Skeletal muscle tissue (tissue), 4 donors: ENCODE measurements around the gene FAM221B. TPM values are rescaled to one million over a fixed set of nuclear protein-coding genes. Genes with fewer than 3 reads are reported as not detected.

Source experiments
- H3K27ac ChIP-seq: one replicate; pipeline ENCODE4 v1.7.0; 2013; ENCODE audit warnings: mild to moderate bottlenecking, low read depth, low read length, inconsistent platforms
- H3K27me3 ChIP-seq, 3 donors: one replicate each; pipeline ENCODE4 v1.7.0; 2013; ENCODE audit warnings: low read length in 3 of 3; ENCODE audit not compliant: control insufficient read depth in 3 of 3, insufficient read depth in 3 of 3
- H3K36me3 ChIP-seq, 3 donors: one replicate each; pipeline ENCODE4 v1.7.0; 2013; ENCODE audit warnings: low read length in 3 of 3; ENCODE audit not compliant: control insufficient read depth in 3 of 3, insufficient read depth in 3 of 3
- H3K4me1 ChIP-seq, 3 donors: one replicate each; pipeline ENCODE4 v1.7.0; 2013; ENCODE audit warnings: low read length in 3 of 3, mild to moderate bottlenecking in 3 of 3; ENCODE audit not compliant: control insufficient read depth in 3 of 3, insufficient read depth in 3 of 3
- H3K4me3 ChIP-seq, 3 donors: one replicate each; pipeline ENCODE4 v1.7.0; 2013; ENCODE audit warnings: low read length in 3 of 3
- H3K9ac ChIP-seq, 3 donors: one replicate each; pipeline ENCODE4 v1.7.0; 2013; ENCODE audit warnings: low read length in 3 of 3, mild to moderate bottlenecking in 3 of 3, moderate library complexity in 2 of 3, low read depth in 1 of 3
- H3K9me3 ChIP-seq, 3 donors: one replicate each; pipeline ENCODE4 v1.7.0; 2013; ENCODE audit warnings: low read length in 3 of 3; ENCODE audit not compliant: control insufficient read depth in 3 of 3
- total RNA-seq: library from RNA; depleted of rRNA; stranded (reverse); fragments of >200 nt; gene quantifications from one replicate; pipeline ENCODE4 v1.2.3, GENCODE V29; 2014
- donor health status: Osteomylitis.

The FAM221B gene
- total RNA-seq, 1 donor from 2014 or later: not detected

- H3K9me3 ChIP-seq: no peaks in the 10 kb centered on the region
- peaks cover 9 to 16% (median 11%) of the 10 kb centered on the region in 3 donors for H3K4me1 ChIP-seq
- H3K4me3 ChIP-seq: no peak overlapping the region
- H3K27ac ChIP-seq: no peak overlapping the region
- no peak overlapping the region for H3K9ac ChIP-seq
- no peaks in the 10 kb centered on the region for H3K27me3 ChIP-seq
- peaks cover 8 to 24% (median 12%) of the 10 kb centered on the region in 3 donors for H3K36me3 ChIP-seq
These were observed 23.8 kb upstream of the FAM221B start for GRCh38 chr9:35852267-35852815.

GRCh38 chr9:35847792-35848572 lies 19.4 kb upstream of the FAM221B start:
- H3K36me3 ChIP-seq: peaks cover 5 to 22% (median 13%) of the 10 kb centered on the region in 3 donors
- H3K9me3 ChIP-seq: no peaks in the 10 kb centered on the region
- peak overlapping the region in 2 of 3 donors; percentile 59 to 61 for H3K9ac ChIP-seq
- H3K4me3 ChIP-seq: peak overlapping the region in 2 of 3 donors; percentile 8 to 28
- no peaks in the 10 kb centered on the region for H3K27me3 ChIP-seq
- peaks cover 32 to 46% (median 44%) of the 10 kb centered on the region in 3 donors for H3K4me1 ChIP-seq
- H3K27ac ChIP-seq: peak overlapping the region; percentile 79

GRCh38 chr9:35845824-35846771 lies 17.6 kb upstream of the FAM221B start:
- H3K4me3 ChIP-seq: no peak overlapping the region
- no peaks in the 10 kb centered on the region for H3K9me3 ChIP-seq
- H3K9ac ChIP-seq: peak overlapping the region in 2 of 3 donors; percentile 14 to 61
- H3K36me3 ChIP-seq: peaks cover 6 to 20% (median 7%) of the 10 kb centered on the region in 3 donors
- peaks cover 32 to 51% (median 44%) of the 10 kb centered on the region in 3 donors for H3K4me1 ChIP-seq
- no peaks in the 10 kb centered on the region for H3K27me3 ChIP-seq
- H3K27ac ChIP-seq: peak overlapping the region; percentile 32

- Histone ChIP-seq H3K4me1 (peaks cover 32 to 51% (median 44%) of the 10 kb centered on the region in 3 donors), H3K27ac (no peak overlapping the region), H3K27me3 (no peaks in the 10 kb centered on the region), H3K9ac (no peak overlapping the region), H3K9me3 (no peaks in the 10 kb centered on the region), H3K4me3 (no peak overlapping the region), H3K36me3 (peaks cover 6 to 21% (median 7%) of the 10 kb centered on the region in 3 donors)
These were observed 16.2 kb upstream of the FAM221B start for GRCh38 chr9:35844628-35845270.

- H3K4me3 ChIP-seq: no peak overlapping the region
- H3K9ac ChIP-seq: no peak overlapping the region
- no peaks in the 10 kb centered on the region for H3K9me3 ChIP-seq
- no peak overlapping the region for H3K27ac ChIP-seq
- H3K4me1 ChIP-seq: peaks cover 27 to 40% (median 37%) of the 10 kb centered on the region in 3 donors
- no peaks in the 10 kb centered on the region for H3K27me3 ChIP-seq
- H3K36me3 ChIP-seq: peaks cover 6 to 20% (median 7%) of the 10 kb centered on the region in 3 donors
These were observed 14.3 kb upstream of the FAM221B start for GRCh38 chr9:35842795-35843194.

- H3K27me3 ChIP-seq: no peaks in the 10 kb centered on the region
- H3K36me3 ChIP-seq: peaks cover 6 to 16% (median 7%) of the 10 kb centered on the region in 3 donors
- peaks cover 21 to 34% (median 31%) of the 10 kb centered on the region in 3 donors for H3K4me1 ChIP-seq
- no peak overlapping the region for H3K4me3 ChIP-seq
- H3K9ac ChIP-seq: no peak overlapping the region
- H3K27ac ChIP-seq: no peak overlapping the region
- no peaks in the 10 kb centered on the region for H3K9me3 ChIP-seq
These were observed 13.7 kb upstream of the FAM221B start for GRCh38 chr9:35842020-35842745.

GRCh38 chr9:35841645-35841900 lies 13.0 kb upstream of the FAM221B start:
- H3K4me3 ChIP-seq: no peak overlapping the region
- no peaks in the 10 kb centered on the region for H3K9me3 ChIP-seq
- H3K36me3 ChIP-seq: peaks cover 2 to 9% (median 3%) of the 10 kb centered on the region in 3 donors
- no peak overlapping the region for H3K27ac ChIP-seq
- no peaks in the 10 kb centered on the region for H3K27me3 ChIP-seq
- no peak overlapping the region for H3K9ac ChIP-seq
- peaks cover 16 to 29% (median 25%) of the 10 kb centered on the region in 3 donors for H3K4me1 ChIP-seq

GRCh38 chr9:35840881-35841644 lies 12.5 kb upstream of the FAM221B start:
- peaks cover 2 to 7% (median 3%) of the 10 kb centered on the region in 3 donors for H3K36me3 ChIP-seq
- peaks cover 17 to 31% (median 27%) of the 10 kb centered on the region in 3 donors for H3K4me1 ChIP-seq
- no peak overlapping the region for H3K27ac ChIP-seq
- no peak overlapping the region for H3K4me3 ChIP-seq
- no peaks in the 10 kb centered on the region for H3K9me3 ChIP-seq
- H3K9ac ChIP-seq: no peak overlapping the region
- H3K27me3 ChIP-seq: no peaks in the 10 kb centered on the region
